Osteocyte (in vitro differentiated cells): ENCODE data around the gene TRIM38. TPM values are rescaled to one million over a fixed set of nuclear protein-coding genes. Genes with fewer than 3 reads are reported as not detected.

Experiments
- DNase-seq: peaks from one replicate; pipeline ENCODE4 v3.0.0; 2021; ENCODE audit warnings: mixed read lengths; ENCODE audit not compliant: unreplicated experiment; ENCODE audit errors: extremely low spot score
- H3K27ac Mint-ChIP-seq: one replicate; pipeline ENCODE4 v1.8.0; 2021; ENCODE audit warnings: mild to moderate bottlenecking, mixed read lengths; ENCODE audit not compliant: unreplicated experiment
- H3K27me3 Mint-ChIP-seq: one replicate; pipeline ENCODE4 v1.8.0; 2021; ENCODE audit warnings: mixed read lengths; ENCODE audit not compliant: unreplicated experiment
- H3K36me3 Mint-ChIP-seq: one replicate; pipeline ENCODE4 v1.8.0; 2021; ENCODE audit warnings: mixed read lengths; ENCODE audit not compliant: unreplicated experiment
- H3K4me1 Mint-ChIP-seq: one replicate; pipeline ENCODE4 v1.8.0; 2021; ENCODE audit warnings: mixed read lengths; ENCODE audit not compliant: unreplicated experiment
- H3K4me3 Mint-ChIP-seq: one replicate; pipeline ENCODE4 v1.8.0; 2021; ENCODE audit warnings: mild to moderate bottlenecking, moderate library complexity, mixed read lengths; ENCODE audit not compliant: unreplicated experiment
- H3K9me3 Mint-ChIP-seq: one replicate; pipeline ENCODE4 v1.8.0; 2021; ENCODE audit warnings: mixed read lengths; ENCODE audit not compliant: unreplicated experiment
- CTCF ChIP-seq: fragments of 200-600 bp; sonication (generic); IDR thresholded peaks from 2 replicates; pipeline ENCODE4 v1.5.0; 2021; ENCODE audit warnings: antibody characterized with exemption, mild to moderate bottlenecking, moderate library complexity
- total RNA-seq: library from RNA; stranded (reverse); gene quantifications from 2 replicates; pipeline ENCODE4 v1.2.1, GENCODE V29; 2021

The TRIM38 gene
- total RNA-seq, 1 donor from 2014 or later = 8.4 TPM

- Mint-ChIP-seq H3K36me3 (peaks cover 67% of the 10 kb centered on the region), H3K27ac (peak overlapping the region; percentile 82), H3K27me3 (no peaks in the 10 kb centered on the region), H3K4me3 (peak overlapping the region; percentile 7), H3K4me1 (peaks cover 43% of the 10 kb centered on the region), H3K9me3 (no peaks in the 10 kb centered on the region)
- DNase-seq = no peak
- no peak for TF ChIP-seq CTCF
These were observed 8.7 kb downstream of the TRIM38 start for GRCh38 chr6:25971187-25971821.

GRCh38 chr6:25972128-25972527 lies 9.5 kb downstream of the TRIM38 start:
- Mint-ChIP-seq H3K27me3 (no peaks in the 10 kb centered on the region), H3K36me3 (peaks cover 67% of the 10 kb centered on the region), H3K4me3 (no peak overlapping the region), H3K4me1 (peaks cover 35% of the 10 kb centered on the region), H3K27ac (peak overlapping the region; percentile 82), H3K9me3 (no peaks in the 10 kb centered on the region)
- no peak for TF ChIP-seq CTCF
- no peak for DNase-seq

GRCh38 chr6:25972902-25973301 lies 10.3 kb downstream of the TRIM38 start:
- Mint-ChIP-seq H3K27ac (no peak overlapping the region), H3K4me1 (peaks cover 30% of the 10 kb centered on the region), H3K36me3 (peaks cover 68% of the 10 kb centered on the region), H3K9me3 (no peaks in the 10 kb centered on the region), H3K4me3 (no peak overlapping the region), H3K27me3 (no peaks in the 10 kb centered on the region)
- DNase-seq = no peak
- no peak for TF ChIP-seq CTCF

GRCh38 chr6:25973923-25974555 lies 11.4 kb downstream of the TRIM38 start:
- no peak for DNase-seq
- H3K36me3 Mint-ChIP-seq = peaks cover 60% of the 10 kb centered on the region

More at GRCh38 chr6:25973923-25974555, 11.4 kb downstream of the TRIM38 start:
- Mint-ChIP-seq H3K4me3 (no peak overlapping the region), H3K9me3 (no peaks in the 10 kb centered on the region), H3K27me3 (no peaks in the 10 kb centered on the region), H3K27ac (no peak overlapping the region), H3K4me1 (peaks cover 22% of the 10 kb centered on the region)
- no peak for TF ChIP-seq CTCF
